GM12892 (cell line): ENCODE data around the gene OR6Q1.

ENCODE experiments used
- POLR2A ChIP-seq: IDR thresholded peaks from 2 replicates; pipeline ENCODE4 v1.6.1; 2011; ENCODE audit warnings: low read depth, low read length, control low read depth
- POLR2AphosphoS5 ChIP-seq: IDR thresholded peaks from 2 replicates; pipeline ENCODE4 v1.6.1; 2011; ENCODE audit warnings: low read depth, low read length, control low read depth

- TF ChIP-seq POLR2A (no peak), POLR2AphosphoS5 (no peak)
Measured at GRCh38 chr11:58011771-58012170, 19.0 kb upstream of the OR6Q1 start.
